ENCODE measurements around the gene LHX3.

DNA sequence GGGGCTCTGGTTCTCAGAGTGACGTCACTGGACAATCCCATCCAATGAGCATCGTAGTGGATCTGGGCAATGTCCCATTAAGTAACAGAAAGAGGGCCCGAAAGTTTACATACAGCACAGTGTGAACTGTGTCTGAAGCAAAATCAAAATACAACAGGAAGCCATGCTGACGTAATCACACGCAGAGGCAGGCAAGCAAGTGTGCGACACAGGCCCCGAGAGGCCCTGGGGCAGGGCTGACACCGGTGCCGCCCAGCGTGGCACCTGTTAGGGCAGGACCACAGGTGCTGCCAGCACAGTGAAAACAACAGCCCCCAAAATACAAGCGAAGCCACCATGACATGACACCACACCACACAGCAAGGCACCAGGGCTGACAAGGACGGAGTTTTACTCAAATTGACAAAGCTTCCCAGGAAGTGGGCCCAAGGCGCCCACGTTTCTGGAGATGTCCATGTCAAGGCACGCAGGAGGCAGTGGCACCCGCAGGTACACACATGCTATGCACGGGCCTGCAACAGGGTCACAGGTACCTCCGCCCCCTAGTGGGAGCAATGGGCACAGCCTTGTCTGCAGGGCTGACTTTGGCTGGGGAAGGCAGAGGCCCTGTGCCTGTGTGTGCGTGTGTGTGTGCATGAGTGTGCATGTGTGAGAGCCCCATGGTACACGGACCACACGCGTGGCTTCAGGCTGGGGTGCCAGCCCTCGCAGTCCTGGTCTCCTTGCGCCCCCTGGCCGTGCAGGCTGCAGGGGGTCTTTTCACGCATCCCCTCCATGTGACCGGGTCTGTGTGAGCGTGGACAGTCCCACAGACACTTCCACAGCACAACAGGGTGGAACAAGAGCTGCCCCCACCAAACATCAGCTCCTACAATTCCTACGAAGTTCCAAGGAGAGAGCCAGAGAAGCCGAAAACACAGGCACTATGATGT, 21.1 kb upstream of the LHX3 start:
- TF ChIP-seq, protein P1, sequence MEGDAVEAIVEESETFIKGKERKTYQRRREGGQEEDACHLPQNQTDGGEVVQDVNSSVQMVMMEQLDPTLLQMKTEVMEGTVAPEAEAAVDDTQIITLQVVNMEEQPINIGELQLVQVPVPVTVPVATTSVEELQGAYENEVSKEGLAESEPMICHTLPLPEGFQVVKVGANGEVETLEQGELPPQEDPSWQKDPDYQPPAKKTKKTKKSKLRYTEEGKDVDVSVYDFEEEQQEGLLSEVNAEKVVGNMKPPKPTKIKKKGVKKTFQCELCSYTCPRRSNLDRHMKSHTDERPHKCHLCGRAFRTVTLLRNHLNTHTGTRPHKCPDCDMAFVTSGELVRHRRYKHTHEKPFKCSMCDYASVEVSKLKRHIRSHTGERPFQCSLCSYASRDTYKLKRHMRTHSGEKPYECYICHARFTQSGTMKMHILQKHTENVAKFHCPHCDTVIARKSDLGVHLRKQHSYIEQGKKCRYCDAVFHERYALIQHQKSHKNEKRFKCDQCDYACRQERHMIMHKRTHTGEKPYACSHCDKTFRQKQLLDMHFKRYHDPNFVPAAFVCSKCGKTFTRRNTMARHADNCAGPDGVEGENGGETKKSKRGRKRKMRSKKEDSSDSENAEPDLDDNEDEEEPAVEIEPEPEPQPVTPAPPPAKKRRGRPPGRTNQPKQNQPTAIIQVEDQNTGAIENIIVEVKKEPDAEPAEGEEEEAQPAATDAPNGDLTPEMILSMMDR (conservative IDR thresholded peaks at IDR 0.05; ENCODE audit: low read length): peak; percentile 89
- TF ChIP-seq EZH2phosphoT487 (IDR thresholded peaks at IDR 0.05; ENCODE audit: borderline replicate concordance): no peak
